ENCODE measurements around the gene ADGRD2. TPM values are rescaled to one million over a fixed set of nuclear protein-coding genes. Genes with fewer than 3 reads are reported as not detected.

Gene ADGRD2
- total RNA-seq, 1 experiment from 2014 or later, result not detected

DNA sequence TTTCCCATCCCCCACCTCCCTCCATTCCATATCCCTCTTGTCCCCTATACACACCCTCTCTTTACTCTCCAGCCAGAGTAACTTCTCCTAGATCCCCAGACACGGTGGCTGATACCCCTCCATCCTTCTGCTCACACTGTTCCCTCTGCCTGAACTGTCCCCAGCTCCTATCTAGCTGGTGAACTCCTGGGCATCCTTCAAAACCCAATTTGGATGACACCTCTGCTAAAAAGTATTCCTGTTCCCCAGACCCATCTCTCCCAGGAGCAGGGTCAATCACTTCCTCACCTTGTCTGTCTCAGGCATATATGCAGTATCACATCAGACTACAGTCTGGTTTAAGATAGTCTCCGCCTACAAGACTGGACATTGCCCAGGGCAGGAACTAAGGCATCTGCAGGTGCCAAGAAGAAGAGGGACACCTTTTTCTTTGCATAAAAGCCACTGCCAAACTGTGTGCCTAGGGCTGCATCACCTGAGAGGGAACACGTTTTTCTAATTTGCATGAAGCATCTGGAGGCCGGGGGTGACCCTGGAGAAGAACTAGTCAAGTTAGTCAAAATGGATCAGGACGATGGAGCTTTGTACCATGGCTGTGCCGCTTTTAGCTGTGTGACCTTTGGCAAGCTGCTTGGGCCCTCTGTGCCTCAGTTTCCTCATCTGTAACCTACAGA lies 29.8 kb downstream of the ADGRD2 start:
- DNase-seq (ENCODE audit: low spot score), result no peak

DNA sequence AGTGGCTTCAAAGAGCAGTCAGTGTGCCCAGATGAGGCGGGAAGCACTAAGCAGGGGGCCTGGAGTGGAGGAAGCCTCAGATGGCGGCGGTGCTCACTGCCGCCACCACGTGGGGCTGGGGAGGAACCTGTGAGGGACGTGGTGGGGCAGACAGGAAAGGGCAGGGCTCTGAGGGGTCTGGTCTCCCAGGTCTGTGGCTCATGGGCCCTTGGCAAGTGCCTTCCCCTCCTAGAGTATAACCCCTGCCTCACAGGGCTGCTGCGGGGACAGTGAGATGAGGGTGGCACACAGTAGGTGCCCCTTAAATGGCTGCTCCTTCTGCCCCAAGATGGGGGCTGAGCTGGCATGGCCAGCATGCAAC lies 30.4 kb downstream of the ADGRD2 start:
- DNase-seq (ENCODE audit: low spot score), result no peak

DNA sequence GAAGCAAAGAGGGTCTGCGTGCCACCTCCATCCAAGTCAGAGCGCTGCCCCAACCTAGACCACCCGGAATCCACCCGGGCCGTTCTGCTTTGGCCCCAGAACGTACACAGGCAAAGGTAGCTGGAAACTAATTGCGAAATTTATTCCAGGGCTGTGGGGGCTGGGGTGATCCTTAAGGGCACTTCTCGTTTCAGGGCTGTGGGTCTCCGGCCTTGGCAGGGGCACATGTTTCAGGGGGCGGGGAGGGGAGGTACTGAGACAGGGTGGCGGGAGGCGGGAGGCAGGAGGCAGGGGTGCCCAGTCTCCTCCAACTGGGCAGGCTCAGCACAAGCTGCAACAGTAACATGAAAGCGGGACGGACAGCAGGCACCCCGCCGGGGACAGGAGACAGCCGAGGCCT lies 30.9 kb downstream of the ADGRD2 start:
- no peak for DNase-seq (ENCODE audit: low spot score)

DNA sequence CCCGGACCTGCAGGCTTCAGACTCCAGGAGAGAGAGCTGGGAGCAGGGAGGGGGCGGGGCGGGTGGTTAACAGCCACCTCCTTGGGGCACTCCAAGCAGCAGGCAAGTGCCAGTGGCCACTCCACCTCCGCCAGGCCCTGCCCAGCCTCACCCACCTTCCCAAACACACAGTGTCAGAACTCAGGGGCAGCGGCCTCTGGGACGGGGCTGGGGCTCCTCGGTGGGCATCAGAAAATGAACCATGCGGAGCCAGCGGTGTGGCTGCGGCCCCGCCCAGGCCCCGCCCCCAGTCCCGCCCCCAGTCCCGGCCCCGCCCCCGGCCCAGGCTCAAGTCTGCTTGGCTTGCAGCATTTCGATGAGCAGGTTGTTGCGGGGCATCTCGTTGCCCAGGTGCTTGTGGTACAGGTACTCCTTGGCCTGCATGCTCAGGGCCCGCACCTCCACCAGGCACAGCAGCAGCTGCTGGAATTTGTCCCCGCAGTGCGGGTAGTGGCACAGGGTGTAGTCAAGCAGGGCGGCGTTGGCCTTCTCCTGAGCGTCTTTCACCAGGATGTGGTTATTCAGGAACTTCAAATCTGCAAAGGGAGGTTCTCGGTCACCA lies 32.3 kb downstream of the ADGRD2 start:
- DNase-seq (ENCODE audit: low spot score), result no peak

DNA sequence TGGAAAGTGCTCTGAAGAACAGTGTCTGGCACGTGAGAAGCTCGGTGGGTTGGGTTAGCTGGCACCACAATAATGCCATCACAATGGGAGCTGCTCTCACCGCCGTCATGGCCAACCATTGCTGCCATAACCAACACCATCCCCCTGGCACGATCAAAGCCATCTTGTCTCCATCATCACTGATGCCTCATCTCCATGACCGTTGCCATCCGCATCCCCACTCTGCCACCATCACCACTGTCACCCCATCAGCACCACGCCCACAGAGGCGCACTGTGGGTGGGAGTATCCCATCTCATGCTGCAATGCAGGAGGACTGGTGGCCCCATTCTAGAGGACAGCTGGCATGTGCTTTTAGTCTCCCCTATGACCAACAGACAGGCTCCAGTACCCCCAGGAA lies 33.2 kb downstream of the ADGRD2 start:
- no peak for DNase-seq (ENCODE audit: low spot score)

DNA sequence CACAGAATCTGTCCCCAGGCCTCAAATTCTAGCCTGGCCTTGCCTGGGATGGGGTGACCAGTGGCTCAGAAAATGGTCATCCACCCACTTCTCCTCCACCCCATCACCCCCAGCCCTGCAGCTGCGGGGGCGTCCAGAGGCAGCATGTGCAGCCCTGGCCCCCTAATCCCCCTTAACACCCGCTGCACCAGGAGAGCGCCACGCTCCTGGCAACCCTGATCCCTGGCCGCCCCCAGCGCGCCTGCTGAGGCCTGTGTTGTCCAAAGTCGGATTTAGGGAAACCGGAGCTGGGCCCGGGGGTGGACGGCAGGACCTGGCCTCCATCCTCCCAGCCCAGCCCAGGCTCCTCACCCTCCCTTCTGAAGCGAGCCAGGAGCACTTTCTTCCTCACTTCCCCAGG lies 35.0 kb downstream of the ADGRD2 start:
- DNase-seq (ENCODE audit: low spot score), result no peak

DNA sequence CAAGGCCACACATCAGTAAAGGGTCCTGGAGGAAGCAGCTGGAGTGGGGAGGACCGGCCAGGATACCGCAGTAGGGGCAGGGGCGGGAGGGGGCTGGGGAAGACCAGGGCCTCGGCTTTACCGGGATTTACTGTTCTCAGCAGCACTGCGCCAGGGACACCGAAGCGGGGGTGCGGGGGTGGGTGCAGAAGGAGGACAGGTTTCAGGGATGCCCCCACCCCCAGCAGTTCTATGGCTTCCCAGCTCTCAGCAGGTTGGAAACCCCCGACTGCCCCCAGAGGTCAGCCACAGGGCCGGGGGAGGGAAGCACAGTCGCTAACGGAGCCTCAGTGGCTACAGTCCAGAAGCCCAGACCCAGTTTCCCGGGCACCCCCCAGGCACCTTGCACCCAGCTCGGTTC lies 35.7 kb downstream of the ADGRD2 start:
- no peak for DNase-seq (ENCODE audit: low spot score)

DNA sequence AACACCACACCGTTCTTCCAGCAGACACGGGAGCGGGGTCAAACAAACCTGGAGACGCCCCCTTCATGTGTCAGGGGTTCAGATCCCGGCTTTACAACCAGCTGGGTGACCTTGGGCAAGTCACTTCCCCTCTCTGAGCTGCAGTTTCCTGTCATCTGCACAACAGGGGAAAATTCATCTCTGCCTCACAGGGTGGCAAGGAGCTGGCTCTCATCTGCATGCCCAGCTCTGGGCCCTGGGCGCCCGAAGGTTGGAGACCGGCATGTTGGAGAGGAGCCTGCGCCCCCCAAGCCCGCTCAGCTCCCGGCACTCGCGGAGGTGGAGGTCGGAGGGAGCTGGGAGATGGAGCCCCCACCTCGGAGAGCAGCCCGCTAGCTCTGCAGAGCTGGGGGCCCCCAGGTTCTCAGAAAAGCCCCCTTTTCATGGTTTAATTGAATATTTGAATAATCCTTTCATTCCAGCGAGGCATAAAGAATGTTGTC lies 36.6 kb downstream of the ADGRD2 start:
- no peak for DNase-seq (ENCODE audit: low spot score)

DNA sequence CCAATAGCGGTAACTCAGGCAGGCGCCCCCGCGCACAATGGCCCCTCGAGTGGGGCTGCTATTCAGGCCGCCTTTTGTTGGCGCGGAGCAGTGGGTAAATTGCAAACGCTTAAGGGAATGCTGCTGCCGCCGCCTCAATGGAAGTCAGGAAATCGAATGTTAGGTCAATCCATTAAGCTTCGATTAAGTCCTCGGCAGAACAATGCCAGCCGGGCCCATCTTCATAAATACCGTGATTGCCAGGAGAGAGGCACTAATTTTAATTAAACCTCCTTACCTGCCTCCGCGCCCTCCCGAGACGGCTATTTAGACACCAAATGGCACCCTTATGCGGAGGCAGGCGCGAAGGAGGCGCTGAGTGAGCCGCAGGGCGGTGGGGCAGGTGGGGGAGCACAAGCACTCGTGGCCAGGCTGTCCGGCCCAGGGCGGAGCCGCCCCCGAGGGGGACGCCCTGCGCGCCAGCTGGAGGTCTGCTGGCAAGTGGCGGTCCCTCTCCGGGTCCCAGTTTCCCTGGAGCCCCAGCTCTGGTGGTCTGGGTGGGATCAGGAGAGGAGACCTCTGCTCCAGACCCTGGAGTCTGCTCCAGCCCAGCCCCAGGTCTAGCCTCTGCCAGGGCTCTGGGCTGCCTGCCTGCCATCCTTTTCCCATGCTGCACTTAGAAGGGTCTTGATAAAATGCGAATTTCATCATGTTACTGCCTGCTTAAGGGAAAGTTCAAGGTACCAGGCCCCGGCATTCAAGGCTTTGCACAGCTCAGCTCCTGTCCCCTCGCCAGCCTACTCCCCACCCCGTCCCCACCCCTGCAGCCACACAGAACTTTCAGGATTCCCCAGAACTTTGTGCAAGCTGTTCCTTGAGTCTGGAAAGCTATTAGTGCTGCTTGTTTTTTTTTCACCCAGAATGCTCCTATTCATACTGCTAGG lies 37.3 kb downstream of the ADGRD2 start:
- no peak for DNase-seq (ENCODE audit: low spot score)

DNA sequence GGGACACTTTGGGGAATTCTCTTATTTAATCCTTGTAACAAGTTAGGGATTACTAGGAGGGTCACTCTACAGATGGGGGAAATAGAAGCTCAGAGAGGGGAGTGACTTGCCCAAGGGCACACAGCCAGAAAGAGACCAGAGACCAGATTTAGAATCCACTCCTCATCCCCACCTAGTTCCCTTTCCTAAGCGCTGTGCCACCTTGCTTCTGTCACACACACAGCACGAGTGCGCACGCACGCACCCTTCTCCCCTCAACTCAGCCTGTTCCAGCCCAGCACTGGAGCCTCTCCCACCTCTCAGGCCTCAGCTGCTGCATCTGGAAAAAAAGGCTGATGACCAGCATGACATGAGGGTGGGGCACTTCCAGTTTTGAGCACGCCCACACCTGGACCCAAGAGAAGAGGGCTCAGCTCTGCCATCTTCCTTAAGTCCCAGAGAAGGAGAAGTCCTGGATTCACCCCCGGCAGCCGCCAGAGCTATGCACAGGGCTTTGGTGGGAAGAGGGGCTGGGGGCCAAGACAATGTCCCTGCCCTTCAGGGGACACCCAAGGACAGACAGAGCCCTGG lies 38.5 kb downstream of the ADGRD2 start:
- no peak for DNase-seq (ENCODE audit: low spot score)

DNA sequence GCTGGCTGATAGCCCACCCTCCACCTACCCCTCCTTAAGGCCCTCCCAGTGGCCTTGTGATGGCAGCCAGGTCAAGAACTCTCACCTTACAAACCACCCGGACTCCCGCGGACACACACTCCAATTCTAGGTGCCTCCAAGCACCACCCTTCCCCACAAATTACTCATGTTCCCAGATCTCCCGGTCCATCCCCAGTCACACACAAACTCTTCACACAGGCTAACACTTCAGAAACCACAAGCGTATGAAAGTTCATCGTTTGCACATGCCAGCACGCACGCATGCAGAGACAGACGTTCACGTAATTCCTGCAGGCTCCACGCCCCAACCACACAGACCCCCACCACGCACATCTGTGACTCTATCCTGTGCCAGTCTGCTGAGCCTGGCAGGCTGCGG lies 39.0 kb downstream of the ADGRD2 start:
- no peak for DNase-seq (ENCODE audit: low spot score)

DNA sequence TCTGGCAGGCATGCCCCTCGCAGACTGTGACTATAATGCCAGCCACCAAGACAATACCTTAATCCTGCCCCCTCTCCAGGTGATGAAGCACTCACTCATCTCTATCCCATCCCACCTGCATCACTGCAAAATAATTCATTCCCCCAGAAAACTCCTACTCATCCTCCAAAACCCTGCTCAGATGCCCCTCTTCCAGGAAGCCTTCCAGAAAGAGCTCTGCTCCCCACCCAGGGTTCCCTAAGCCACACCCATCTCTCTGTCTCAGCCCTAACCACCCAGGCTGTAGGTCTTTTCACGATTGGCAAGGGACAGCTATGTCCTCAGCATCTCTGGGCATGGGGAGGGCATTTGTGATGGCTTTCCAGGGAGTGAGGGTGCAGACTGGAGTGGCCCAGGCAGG lies 39.8 kb downstream of the ADGRD2 start:
- DNase-seq (ENCODE audit: low spot score), result no peak

DNA sequence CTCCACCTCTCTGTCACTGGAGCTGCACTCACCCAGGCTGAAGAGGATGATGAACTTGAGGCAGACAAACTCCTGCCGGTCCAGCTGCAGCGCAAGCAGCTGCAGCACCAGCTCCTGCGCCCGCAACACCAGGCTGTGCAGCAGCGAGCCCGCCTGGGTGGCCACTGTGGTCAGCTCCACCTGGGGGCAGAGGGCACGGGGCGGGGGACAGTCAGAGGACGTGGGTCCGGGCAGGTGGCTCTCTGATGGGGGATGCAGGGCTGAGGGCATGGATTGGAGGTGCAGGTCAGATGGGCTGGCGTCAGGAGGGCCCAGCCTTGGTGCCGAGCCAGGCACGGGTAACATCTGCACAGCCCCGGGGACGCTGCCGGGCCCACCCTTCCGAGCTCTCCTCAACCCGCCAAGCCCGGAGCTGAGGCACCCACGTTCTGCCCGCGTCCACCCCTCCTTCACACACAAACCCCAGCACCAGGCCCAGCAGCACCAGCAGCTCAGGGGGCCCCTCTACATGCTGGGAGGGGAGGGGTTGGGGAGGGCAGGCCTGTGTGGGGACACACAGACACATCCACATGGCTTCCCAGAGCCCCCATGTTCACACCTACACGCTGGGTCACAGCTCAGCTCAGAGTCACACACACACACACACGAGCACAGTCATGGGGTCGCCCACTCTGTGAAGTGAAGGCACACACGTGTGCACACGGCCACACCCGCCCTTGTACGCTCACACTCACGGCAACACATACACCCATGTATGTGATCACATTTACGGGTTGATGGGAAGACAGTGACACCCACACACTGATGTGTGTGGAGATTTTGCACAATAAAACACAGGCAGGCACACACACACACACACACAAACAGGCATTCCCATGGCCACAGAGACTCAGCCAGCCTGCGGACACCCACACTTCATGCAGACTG lies 41.1 kb downstream of the ADGRD2 start:
- no peak for DNase-seq (ENCODE audit: low spot score)

DNA sequence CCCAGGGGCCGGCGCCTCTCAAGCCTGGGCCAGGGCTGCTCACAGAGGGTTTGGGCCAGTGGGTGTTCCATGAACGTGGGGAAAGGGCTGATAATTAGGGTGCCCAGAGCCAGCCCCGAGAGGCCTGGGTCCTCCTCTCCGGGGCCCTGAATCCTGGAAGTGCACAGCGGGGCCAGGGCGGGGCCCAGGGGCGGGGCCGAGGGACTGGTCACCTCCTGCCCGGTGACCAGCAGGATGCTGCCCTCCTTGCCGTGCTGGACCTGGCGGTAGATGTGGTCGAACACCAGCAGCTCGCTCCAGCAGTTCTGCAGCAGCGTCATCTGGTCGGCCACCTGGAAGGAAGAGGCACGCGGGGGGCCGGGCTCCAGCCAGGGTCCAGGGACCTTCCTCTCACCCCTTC lies 42.6 kb downstream of the ADGRD2 start:
- no peak for DNase-seq (ENCODE audit: low spot score)

DNA sequence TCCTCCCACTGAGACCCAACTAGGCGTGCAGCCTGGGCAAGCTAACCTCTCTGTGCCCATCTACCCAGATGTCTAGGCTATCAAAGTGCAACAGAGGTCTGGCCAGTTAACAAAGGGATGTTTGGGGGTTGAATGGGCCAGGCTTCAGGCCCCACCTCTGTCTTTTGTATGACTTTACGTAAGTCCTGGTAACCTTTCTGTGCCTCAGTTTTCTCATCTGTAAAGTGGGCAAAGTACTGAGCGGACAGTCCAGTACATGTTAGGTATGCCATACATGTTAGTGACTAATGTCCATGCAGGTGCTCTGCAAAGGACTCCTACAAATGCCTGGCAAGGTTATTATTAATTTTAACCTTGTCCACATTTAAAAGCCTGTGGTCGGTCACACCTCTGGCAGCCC lies 43.0 kb downstream of the ADGRD2 start:
- DNase-seq (ENCODE audit: low spot score), result no peak

DNA sequence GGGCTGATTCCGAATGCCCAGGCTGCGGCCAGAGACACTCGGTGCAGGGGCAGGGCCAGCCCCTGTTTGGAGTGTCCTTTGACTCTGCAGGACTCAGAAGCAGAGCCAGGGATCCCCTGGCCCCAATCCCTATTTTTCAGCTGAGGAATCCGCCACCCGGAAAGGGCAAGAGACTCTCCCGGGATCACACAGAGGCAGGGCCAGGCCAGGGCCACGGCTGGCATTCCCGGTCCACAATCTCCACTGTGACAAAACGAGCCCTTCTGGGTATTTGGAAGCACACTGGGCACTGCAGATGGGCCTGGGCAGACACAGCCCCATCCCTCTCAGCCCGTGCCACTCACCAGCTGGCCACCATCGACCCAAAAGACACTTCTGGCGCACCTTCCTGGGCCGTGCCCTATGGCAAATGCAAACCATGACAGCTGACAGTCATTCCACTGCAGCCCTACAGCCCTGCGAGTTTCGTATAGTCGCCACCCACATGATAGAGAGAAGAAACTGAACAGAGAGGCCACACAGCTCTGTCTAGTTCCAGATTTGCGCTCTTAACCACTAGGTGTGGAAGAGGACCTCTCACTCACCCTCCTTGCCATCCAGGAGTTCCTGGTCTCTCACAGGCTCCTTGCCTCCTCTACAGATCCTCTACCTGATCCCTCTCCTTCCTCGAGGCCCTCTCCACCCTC lies 43.7 kb downstream of the ADGRD2 start:
- no peak for DNase-seq (ENCODE audit: low spot score)

DNA sequence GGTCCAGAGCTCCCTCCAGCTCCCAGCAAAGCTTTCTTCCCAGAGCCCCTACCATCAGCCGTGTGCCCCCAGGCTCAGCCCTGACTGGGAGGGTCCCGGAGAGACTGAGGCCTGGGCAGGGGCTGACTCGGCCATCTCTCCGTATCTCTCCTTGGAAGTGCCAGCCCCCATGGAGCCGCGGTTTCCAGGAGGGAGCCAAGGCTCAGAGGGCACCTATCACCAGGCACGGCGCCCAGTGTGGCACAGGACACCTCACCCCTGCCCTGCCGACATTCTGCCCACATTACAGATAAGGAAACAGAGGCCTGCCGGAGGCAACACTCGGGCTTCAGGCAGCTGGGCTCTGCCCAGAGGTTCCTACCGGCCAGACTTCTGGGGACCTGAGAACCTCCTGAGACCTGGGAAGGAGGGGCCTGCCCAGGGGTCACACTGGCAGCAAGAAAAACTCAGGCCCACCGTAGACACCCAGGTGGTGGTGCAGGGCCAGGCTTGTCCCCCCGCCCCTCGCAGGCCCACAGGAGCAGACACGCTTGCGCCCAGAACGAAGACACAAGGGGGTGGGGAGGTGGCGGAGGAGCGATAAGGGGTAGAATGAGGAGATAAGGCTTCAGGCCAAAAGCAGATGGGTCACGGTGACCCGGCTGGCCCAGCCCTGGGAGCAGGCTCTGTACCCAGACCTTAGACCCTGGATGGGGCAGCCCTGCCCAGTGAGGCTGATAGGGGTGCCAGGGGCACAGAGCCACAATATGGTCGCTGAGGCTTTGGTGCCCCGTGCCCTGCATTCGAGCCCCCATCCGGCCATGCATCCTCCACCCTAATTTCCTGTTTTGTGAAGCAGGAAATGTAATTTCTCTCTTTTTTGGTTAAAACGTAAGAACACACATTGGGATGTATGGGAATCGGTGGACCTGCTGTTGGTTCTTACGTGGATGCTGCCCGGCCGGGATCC lies 45.1 kb downstream of the ADGRD2 start:
- DNase-seq (ENCODE audit: low spot score), result no peak

DNA sequence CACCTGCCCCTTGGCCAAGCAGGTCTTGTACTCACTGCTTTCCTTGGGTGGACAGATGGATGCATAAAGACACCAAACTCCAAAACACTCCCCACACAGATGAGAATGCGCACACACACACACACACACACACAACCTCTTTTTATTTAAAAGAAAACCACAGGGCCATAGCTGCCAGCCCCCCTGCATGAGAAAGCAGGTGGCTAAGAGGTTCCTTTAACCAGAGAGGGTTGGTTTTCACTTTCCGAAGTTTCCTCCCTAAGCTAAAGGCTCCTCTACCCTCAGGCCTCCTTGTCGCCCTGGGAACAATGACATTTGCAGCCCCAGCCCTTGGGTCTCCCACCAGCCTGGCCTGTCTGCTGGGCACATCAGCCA lies 45.8 kb downstream of the ADGRD2 start:
- DNase-seq (ENCODE audit: low spot score), result no peak

DNA sequence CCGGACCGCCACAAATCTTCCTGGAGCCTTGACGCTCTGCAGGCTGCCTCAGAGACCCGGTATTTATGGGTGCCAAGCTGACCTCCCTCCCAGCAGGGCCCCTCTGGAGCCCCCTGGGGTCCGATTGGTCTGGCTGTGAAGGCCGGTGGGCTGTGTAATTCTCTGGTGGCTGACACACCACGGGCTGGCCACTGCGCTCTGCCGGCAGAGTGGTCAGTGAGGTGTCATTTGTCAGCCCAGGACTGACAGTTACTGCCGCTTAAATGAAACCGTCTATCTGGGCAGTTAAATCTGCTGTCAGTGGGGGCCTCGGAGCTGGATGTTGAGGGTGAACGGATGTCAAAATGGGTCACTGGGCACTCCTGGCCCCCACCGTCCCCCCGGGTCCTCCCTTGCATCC lies 46.2 kb downstream of the ADGRD2 start:
- DNase-seq (ENCODE audit: low spot score), result no peak

DNA sequence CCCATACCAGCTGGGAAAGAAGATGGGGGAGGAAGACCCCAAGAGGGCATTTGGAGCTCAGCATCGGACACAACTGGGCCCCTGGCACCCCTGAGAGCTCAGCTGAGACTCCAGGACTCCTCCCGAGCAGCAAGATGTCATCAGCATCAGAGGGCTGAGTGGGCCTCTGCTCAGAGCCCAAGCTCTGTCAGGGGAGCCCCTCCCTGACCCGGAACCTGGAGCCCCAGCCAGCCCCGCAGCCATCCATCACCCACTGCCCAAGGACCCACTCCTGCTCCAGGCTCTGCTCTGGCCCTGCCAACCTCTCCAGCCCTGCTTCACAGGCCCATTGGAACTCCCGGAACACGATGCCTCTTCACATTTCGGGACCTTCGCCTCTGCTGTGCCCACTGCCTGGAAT lies 47.2 kb downstream of the ADGRD2 start:
- no peak for DNase-seq (ENCODE audit: low spot score)
